GM12878 (cell line): ENCODE results near the gene ARHGAP45.

ENCODE experiments used
- NBN ChIP-seq: fragments of 450-650 bp; IDR thresholded peaks from 2 replicates; pipeline ENCODE4 v1.6.1; 2016
- PAX8 ChIP-seq: fragments of 450-650 bp; IDR thresholded peaks from 2 replicates; pipeline ENCODE4 v1.6.1; 2017; ENCODE audit warnings: mild to moderate bottlenecking, moderate library complexity

GRCh38 chr19:1135454-1135853, 68.5 kb downstream of the ARHGAP45 start:
- TF ChIP-seq NBN (no peak), PAX8 (no peak)
